Measurements from ENCODE around the gene CAPN3.

CAPN3 gene

DNA sequence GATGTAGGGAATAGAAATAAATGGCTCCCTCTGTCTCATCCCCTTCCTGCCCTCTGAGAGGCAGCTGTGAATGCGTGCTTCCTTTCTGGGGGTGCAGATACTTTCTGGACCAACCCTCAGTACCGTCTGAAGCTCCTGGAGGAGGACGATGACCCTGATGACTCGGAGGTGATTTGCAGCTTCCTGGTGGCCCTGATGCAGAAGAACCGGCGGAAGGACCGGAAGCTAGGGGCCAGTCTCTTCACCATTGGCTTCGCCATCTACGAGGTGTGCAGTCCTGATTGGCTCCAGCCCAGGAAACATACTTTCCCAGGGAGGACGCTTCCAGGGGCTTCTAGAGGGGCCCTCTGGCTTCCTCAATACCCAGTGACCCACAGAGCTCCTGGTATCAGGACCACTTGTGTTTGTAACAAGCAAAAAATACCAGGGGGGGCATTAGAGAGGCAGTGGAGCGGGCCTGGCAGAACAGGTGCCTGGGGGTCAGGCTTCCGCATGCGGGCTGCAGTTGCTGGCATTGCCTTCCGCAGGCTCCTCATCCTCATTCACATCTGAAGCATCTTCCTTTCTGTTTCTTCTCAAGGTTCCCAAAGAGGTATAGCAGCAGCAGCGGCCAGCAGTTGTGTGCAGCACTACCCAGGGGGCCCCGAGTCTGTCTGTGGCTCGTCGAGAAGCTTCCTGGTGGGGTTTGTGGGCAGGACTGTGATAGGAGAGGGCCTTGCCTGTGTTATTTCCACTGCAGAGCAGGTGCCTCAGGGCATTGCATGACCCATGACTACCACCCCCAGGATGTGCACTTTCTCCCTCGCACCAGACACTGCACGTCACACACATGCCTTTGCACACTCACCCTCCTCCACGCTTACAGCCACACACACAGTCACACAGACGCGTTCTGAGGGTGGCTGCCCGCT is 42.5 kb downstream of the CAPN3 start:
- DNase-seq = no peak

DNA sequence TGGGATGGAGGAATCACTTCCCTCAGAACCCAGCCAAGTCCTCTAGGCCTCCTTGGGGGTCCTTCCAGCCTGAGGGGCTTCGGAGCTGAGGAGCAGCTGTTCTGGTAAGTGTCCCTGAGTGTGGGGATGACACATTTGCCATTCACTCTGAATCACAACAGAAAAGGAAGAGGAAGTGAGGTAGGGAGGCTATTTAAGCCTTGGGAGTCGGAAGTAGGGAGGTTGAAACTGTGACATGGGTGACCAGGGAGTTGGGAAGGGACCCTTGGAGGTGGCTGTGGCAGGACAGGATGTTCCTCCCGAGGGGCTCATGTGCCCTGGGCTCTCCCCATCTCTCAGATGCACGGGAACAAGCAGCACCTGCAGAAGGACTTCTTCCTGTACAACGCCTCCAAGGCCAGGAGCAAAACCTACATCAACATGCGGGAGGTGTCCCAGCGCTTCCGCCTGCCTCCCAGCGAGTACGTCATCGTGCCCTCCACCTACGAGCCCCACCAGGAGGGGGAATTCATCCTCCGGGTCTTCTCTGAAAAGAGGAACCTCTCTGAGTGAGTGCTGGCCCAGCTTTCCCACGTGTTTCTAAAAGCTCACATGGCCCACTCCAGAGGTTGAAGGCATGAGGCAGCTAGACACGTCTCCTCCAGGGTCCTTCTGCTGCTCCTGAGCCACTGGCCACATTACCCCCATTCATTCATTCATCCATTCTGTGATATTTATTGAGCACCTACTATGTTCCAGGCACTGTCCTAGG is 43.3 kb downstream of the CAPN3 start:
- no peak for DNase-seq

DNA sequence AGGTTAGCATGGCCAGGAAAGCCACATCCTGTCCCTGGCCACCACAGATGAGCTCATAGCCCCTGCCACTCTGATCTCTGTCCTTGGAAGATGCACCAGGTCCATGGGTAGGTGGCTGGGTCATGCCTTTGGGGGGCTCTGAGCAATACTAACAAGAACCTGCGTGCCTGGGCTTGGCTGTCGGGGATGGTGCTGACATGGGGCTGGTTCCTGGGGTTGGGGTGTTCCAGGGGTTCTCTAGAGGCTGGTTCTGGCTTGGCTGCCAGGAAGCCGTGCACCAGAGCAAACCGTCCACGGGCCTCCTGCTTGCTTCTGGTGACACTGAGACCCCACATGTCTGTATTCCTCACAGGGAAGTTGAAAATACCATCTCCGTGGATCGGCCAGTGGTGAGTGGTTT is 44.1 kb downstream of the CAPN3 start:
- DNase-seq = no peak

- no peak for DNase-seq
Observed at GRCh38 chr15:42404461-42405235, 45.3 kb downstream of the CAPN3 start.

DNA sequence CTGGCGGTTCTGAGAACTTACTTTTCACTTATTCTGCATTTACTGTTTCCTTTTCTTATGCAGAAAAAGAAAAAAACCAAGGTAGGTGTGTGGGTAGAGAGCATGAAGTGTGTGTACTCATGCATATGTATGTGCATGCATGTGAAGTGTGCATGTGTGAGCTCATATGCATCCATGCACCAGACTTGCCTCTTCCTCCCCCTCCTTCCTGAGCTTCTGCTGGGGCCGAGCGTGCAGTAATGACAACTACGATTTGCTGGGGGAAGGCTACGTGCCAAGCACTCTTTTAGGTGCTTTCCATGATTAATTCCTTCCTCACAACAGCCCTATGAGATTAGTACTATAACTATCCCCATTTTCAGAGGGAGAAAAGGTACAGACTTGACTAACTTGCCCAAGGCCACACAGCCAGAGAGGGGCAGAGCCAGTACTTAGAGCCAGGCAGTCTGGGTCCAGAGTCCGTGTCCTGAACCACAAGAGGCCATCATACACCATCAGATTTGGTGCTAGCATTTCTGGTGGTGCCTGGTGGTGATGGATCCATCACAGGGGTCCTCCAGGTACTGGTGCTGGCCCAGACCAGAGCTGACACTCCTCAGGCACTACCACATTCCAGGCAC is 46.7 kb downstream of the CAPN3 start:
- no peak for DNase-seq

DNA sequence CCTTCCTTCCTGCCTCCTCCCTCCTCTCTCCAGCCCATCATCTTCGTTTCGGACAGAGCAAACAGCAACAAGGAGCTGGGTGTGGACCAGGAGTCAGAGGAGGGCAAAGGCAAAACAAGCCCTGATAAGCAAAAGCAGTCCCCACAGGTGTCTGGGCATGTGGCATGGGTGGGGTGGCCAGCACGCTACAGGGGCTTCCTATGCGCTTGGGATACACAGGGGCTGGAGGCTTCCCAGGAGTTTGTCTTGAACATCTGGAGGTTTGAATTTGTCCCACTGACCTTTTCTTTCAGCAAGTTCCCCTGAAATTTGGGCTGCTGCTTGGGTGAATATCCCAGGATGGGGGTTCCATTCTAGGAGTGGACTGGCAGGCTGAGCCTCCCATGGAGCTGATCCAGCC is 48.9 kb downstream of the CAPN3 start:
- DNase-seq = no peak

- DNase-seq = no peak
Observed at GRCh38 chr15:42409011-42409410, 49.7 kb downstream of the CAPN3 start.

GRCh38 chr15:42411884-42412283 is 52.6 kb downstream of the CAPN3 start:
- DNase-seq = no peak

DNA sequence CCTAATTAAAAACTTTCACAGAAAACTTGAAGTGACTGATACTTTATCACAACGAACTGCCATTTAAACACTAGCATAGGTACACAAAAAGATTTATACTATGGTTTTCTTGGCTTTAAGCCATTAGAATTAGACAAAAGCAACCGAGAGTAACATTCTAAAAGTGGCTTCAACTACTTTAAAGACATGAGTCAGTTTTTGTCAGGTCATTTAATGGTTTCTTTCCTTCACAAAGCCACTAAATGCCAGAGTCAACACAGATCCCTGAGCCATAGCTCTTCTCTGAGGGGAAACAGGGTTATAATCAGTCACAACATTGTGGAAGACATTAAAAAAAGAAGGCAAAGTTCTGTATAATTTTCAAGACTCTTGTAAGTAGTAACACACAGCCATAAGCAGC is 54.6 kb downstream of the CAPN3 start:
- DNase-seq = no peak

- DNase-seq = no peak
Observed at GRCh38 chr15:42419369-42419768, 60.1 kb downstream of the CAPN3 start.

- no peak for DNase-seq
Observed at GRCh38 chr15:42421376-42421775, 62.1 kb downstream of the CAPN3 start.

DNA sequence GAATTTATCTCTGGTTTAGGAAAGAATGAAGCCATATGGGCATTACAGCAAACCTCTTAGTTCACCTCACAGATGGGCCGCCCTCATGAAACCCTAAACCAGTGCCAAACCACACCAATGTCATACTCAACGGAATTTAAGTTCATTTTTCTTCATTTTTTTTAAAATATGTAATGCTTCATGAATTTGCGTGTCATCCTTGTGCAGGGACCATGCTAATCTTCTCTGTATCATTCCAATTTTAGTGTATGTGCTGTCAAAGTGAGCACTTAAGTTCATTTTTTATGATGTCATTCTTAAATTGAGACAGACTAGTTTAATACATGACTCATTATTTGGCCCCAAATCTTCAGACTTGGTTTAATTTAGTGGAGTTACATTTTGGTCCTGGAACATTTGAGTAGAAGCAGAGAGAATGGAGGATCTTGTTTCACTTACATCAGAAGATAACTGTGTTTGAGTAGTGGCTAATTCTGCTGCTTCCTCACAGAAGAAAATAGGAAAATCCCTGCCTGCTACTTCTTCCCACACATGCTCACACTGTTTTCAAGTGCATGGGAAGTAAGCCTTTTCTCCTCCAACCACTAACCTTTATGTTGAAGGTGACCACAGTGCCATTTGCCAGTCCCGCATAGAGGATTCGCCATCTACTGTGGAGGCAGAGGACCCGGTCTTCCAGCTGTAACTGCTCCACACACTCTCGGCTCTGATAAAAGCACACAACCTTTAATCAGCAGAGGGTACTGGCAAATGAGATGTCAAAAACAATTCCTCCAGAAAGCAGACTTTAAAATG is 68.3 kb downstream of the CAPN3 start:
- DNase-seq = no peak

- no peak for DNase-seq
Observed at GRCh38 chr15:42444415-42445063, 85.2 kb downstream of the CAPN3 start.

GRCh38 chr15:42445551-42445950 is 86.2 kb downstream of the CAPN3 start:
- no peak for DNase-seq

DNA sequence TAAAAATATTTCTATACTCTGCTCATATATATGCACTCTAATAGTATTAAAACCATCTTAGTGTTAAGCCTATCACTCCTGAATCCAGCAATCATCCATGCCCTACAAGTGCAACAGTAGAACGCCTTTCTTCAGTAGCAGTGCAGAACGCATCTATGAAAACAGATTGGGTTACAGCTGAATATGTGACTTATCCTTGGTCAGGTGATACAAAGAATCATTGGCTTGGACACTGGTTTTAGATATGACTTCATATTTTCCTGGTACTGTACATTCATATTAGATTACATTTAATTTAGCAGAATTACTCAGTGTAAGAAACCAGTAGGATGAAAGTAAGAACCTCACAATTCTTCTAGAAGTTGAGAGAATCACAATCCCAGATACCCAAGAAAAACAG is 88.3 kb downstream of the CAPN3 start:
- DNase-seq = no peak

DNA sequence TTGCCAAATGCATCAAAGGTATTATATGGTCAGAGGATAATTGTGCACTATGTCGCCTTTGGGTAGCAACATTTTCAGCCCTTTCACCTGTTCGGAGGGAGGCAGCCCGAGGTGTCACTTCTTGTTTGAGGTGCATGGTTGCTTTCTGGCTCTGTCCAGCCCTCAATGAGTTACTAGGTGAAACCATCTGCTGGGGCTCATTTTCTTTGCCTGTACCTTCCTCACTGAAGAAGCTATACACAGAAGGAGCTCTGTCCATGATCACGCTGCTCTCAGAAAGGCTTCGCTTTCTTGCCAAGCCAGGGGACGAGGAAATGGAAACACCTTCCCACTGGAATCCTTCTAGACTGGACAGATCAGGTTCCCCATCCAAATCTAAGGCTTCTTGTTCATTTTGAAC is 89.0 kb downstream of the CAPN3 start:
- no peak for DNase-seq

- DNase-seq = no peak
Observed at GRCh38 chr15:42449770-42450424, 90.6 kb downstream of the CAPN3 start.

GRCh38 chr15:42450425-42450790 is 91.1 kb downstream of the CAPN3 start:
- no peak for DNase-seq

DNA sequence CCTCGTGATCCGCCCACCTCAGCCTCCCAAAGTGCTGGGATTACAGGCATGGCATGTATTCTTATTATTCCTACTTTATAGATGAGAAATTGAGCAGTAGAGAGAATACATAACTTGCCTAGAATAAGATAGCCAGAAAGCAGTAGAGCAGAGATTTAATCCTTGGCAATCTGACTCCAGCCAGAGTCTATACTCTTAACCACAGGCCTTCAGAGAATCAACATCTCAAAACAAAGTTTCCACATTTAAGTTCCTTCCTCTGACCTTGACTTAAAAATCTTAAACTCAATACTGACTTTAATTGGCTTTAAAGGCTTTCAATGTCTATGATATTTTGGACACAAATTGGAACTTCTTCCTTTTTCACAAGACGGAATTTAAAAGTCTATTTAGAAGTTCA is 94.5 kb downstream of the CAPN3 start:
- DNase-seq = no peak

- no peak for DNase-seq
Observed at GRCh38 chr15:42456531-42456930, 97.2 kb downstream of the CAPN3 start.

GRCh38 chr15:42456971-42457370 is 97.7 kb downstream of the CAPN3 start:
- DNase-seq = no peak
